GOT3 (cell line): ENCODE results near the gene FEN1.

Experiments used
- DNase-seq: peaks from one replicate; lab custom pipeline; 2025; ENCODE audit warnings: mixed read lengths; lab: John Stamatoyannopoulos, UW

Gene FEN1

GRCh38 chr11:61757213-61757862 lies 35.4 kb upstream of the FEN1 start:
- no peak for DNase-seq

GRCh38 chr11:61760946-61761345 lies 31.8 kb upstream of the FEN1 start:
- DNase-seq, result no peak

- DNase-seq, result no peak
Observed at GRCh38 chr11:61761440-61762222, 31.1 kb upstream of the FEN1 start.

- DNase-seq, result no peak
Observed at GRCh38 chr11:61762223-61762615, 30.5 kb upstream of the FEN1 start.

- DNase-seq, result no peak
Observed at GRCh38 chr11:61762798-61763197, 29.9 kb upstream of the FEN1 start.

- DNase-seq, result no peak
Observed at GRCh38 chr11:61763930-61764605, 28.6 kb upstream of the FEN1 start.

- DNase-seq, result no peak
Observed at GRCh38 chr11:61764606-61765260, 28.0 kb upstream of the FEN1 start.

GRCh38 chr11:61765550-61766253 lies 27.0 kb upstream of the FEN1 start:
- DNase-seq, result no peak

GRCh38 chr11:61766353-61766841 lies 26.3 kb upstream of the FEN1 start:
- DNase-seq, result no peak

GRCh38 chr11:61768376-61769076 lies 24.2 kb upstream of the FEN1 start:
- no peak for DNase-seq

- DNase-seq, result no peak
Observed at GRCh38 chr11:61769169-61769920, 23.4 kb upstream of the FEN1 start.

- no peak for DNase-seq
Observed at GRCh38 chr11:61769946-61770683, 22.6 kb upstream of the FEN1 start.

- DNase-seq, result no peak
Observed at GRCh38 chr11:61771195-61771894, 21.4 kb upstream of the FEN1 start.

GRCh38 chr11:61771985-61772455 lies 20.7 kb upstream of the FEN1 start:
- DNase-seq, result no peak

- DNase-seq, result no peak
Observed at GRCh38 chr11:61773356-61773755, 19.4 kb upstream of the FEN1 start.

- DNase-seq, result no peak
Observed at GRCh38 chr11:61773809-61774208, 18.9 kb upstream of the FEN1 start.

- DNase-seq, result no peak
Observed at GRCh38 chr11:61774411-61774810, 18.3 kb upstream of the FEN1 start.

- no peak for DNase-seq
Observed at GRCh38 chr11:61775106-61775505, 17.6 kb upstream of the FEN1 start.
